NOMO-1 treated with dmso at 0.1 percent for 144 hours (cell line): ENCODE measurements around the gene PLEKHA1.

Experiments used
- DNase-seq: peaks from one replicate; lab custom pipeline; 2025; ENCODE audit not compliant: unreplicated experiment; lab: John Stamatoyannopoulos, UW

Gene PLEKHA1

DNA sequence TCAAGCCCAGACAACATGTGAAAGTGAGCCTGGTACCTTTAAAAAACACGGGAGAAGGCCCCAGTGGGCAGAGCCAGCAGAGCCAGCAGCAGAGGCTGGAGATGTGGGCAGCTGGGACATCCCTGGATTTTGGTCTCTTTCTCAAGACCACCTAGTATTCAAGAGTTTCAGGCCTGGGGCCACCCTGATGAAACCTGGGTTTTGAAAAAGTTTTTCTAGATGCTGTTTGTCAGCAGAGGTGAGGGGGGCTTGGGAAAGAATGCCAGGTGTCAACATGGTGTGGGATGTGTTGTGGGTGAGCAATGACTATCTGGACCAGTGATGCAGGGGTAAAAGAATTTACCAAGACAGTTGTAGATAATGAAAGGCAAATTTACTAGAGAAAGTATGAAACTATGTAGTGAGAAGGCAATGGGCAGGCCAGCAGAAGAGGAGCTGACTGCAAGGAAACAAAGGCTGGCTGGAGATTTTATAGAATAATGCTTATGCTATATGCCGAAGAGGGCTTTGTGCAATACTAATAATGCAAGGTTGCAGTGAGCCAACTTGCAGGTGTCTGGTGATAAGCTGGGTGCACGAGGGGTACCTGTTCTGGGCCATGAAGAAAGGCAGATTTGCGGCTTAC lies 28.1 kb upstream of the PLEKHA1 start:
- DNase-seq, result no peak

DNA sequence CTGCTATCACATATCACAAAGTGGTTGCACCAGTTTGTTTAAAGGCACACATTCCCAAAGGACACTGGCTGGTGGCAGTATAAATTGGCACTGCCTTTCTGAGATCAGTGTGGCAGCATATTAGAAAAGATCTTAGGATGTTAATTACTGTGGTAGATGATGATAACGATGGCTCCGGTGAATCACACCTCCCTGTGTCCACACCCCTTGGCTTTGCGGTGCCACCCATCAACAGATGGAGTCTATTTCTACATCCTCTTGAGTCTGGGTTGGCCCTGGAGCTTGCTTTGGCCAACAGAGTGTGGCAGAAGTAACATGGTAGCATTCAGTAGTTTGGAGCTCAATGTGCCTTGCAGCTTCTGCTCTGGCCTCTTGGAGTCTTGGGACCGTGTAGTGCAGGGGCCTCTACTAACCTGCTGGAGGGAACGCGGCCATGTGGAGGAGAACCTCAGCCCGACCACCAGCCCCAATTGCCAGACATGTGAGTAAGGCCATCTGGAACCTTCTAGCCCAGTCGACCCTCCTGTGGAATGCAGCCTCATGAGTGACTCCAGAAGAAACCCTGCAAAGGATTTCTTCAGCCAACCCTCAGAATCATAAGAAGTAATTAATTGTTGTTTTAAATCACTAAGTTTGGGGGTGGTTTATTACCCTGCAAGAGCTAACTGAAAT lies 27.2 kb upstream of the PLEKHA1 start:
- no peak for DNase-seq

DNA sequence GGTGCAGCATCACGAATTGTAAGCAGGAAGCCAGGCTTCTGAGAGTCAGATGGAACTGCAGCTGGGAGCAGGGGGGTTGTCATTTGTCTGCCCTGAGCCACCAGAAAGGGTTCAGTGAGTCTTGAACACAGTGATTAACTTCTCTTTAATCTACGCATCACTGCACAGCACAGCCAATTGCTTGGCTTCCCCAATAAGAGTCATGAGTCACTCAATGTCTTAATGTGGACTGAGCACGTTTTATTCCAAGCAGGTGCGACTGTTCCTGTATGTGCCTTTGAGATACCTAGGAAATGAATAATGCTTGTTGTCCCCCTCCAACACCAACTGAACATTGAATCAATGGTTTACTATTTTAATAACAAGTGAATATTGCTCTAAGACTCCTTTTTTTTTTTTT lies 26.0 kb upstream of the PLEKHA1 start:
- DNase-seq, result no peak

DNA sequence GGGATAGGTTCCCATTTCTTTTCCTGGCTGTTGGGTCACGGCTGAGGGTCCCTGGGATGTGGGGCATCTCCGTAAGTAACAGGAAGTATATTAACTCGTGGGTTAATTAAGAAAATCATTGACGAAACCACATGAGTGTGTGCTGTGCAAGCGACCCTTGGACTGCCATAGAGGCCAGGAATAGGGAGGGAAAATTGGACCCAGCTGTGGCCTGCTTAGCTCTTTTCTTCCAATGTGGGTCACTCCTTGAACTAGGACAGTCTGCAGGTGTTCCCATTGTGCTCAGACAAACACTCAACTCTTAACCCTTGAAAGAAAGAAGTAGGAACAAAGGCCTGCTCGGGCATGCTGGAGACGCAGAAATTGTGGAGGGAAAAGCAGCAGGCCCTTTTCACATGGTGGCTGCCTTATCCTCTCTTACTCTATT lies 25.6 kb upstream of the PLEKHA1 start:
- DNase-seq, result no peak

DNA sequence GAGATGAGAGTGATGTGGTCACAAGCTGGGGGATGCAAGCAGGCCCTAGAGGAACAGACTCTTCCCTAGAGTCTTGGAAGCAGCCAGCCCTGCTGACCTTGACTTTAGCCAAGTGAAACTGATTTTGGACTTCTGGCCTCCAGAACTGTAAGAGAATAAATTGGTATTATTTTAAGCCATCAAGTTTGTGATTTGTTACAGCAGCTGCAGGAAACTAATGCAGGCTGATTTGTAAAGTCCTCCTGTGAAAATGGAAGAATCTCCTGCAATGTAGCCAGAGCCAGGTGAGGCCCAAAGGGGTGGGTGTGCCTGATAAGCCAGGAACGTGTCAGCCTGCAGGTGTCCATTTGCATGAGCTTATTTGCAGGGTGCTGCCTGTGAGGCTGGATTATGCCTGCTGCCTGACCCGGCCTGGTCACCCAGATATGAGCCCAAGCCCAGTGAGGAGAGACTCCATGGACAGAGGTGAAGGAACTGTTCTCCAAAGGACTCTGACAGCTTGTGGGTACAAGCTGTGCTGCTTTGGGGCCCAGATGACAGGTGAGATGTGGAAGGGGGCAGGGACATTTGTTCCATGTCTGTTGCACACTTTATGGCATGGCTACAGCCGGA lies 24.6 kb upstream of the PLEKHA1 start:
- DNase-seq, result no peak

DNA sequence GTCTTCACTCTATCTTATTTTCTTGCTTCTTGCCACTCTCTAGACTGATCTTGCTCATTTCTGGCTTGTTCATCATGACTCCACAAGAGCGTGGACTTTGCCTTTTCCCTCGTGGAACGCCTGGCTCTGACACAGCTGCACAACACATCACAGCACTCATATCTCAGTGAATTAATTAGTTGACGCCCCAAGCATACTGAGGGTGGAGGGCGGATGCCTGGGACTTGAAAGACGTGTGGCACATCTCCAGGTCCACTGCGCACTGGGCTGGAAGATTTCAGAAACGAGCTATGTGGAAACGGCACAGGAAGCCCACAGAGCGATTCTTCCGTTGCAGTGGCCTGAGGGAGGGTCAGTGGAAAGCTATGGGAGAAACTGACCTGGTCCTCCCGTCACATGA lies 23.6 kb upstream of the PLEKHA1 start:
- DNase-seq, result no peak

DNA sequence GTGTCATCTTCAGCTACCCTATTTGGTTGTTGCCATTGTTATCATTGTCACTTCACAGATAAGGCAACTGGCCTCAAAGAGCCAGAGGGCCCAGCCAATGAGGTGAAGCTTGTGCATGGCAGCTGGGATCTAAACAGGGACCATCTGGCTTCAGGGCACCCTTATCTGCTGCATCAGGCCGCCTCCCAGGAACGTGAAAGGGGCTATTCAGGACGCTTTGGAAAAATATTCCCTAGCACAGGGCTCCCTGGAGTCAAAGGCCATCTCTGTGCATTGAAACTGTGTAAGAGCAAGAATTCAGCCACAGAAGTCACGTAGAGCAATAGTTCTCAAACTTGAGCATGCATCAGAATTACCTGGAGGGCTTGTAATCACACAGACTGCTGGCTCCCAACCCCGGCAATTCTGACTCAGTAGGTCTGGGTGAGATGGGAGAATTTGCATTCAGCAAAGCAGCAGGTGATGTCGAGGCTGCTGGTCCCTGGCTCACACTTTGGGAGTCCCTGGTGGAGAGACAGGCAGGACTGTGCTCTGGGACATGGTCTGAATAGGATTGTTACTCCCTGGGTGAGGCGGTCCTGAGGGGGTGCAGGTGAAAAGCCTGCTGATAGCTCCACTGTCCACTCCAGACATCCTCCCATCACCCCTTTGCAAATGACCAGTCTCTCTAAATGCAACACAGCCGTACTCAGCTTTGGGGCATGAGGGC lies 21.5 kb upstream of the PLEKHA1 start:
- no peak for DNase-seq

DNA sequence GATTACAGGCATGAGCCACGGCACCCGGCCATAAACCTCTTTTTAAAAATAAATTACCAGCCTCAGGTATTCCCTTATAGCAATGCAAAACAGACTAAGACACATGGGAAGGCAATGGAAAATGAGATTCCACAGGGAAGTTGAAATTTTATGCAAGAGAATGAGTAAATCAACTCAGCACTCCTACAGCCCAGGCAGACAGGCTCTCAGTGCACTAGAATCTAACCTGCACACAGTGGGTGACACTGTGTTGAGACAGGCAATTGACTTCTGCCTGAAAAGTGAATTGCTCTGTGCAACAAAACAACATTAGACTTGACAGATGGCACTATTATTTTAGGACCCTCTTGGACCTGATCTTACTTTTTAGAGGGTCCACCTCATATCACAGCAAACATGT lies 20.1 kb upstream of the PLEKHA1 start:
- DNase-seq, result no peak

DNA sequence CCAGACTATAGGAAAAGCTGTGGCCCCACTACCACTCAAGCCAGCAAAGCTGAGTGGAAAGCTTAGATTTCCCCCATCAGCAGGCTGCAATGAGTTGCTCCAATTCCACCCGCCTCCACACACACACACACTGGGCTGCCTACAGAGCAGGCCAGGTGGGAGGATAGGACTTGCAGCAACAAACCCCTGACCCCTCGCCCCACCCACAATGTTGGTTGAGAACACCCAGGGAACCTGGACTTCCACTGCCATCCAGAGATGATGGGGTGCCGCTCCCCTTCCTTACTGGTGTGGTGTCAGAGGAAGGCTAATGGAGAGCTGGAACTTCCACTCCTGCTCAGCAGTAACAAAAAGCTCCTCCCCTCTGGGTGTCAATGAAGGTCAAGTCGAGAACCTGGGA lies 16.8 kb upstream of the PLEKHA1 start:
- no peak for DNase-seq

DNA sequence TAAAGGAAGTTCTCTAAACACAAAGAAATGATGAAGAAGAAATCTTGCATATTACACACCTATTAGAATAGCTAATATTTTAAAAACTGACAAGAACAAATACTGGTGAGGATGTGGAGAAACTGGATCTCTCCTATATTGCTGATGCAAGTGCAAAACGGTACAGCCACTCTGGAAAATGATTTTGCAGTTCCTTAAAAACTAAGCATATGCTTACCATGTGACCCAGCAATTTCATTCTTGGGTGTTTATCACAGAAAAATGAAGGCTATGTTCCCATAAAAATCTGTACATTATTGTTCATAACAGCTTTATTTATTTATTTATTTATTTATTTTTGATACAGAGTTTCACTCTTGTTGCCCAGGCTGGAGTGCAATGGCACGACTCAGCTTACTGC lies 14.9 kb upstream of the PLEKHA1 start:
- DNase-seq, result no peak

DNA sequence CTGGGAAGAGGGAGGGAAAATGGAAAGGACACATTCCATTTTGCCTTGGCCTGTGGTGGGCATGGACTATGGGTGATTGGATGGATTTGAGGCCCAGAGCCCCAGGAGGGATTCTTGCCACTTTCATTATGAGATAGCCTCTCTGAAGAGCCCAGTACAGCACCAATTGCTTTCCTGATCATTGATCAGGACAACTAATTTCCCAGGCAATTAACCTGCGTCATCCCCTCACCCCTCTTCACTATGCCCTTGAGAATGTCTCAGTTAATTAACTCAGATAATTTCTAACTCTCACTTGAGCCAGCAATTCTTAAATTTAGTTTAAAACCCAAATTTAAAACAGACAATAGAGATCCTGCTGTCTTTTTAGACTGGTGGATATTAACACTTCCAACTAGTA lies 13.5 kb upstream of the PLEKHA1 start:
- DNase-seq, result no peak

DNA sequence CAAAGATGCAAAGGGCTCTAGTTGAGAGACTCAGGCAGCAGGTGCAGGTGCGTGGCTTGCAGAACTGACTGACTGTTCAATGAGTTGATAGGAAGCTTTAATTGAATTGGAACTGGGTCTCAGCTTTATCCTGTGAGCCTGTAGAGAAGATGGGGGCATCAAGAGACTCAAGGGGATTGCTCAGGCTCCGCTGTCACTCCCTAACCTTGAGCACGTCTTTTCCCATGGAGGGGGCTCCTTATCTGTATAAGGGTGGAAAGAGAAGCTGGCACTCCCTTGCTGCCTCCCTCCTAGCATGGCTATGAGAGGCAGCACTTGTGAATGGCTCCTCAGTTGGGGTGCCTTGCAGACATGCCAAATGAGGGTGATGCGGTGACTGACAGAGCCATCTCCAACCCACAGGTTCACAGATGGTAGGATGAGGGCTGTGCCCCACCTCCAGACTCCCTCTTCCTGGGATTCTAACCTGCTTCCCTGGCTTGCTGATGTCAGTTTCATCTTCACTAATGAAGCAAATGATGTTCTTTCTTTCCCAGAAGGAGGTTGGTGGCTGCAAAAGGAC lies 12.4 kb upstream of the PLEKHA1 start:
- no peak for DNase-seq

DNA sequence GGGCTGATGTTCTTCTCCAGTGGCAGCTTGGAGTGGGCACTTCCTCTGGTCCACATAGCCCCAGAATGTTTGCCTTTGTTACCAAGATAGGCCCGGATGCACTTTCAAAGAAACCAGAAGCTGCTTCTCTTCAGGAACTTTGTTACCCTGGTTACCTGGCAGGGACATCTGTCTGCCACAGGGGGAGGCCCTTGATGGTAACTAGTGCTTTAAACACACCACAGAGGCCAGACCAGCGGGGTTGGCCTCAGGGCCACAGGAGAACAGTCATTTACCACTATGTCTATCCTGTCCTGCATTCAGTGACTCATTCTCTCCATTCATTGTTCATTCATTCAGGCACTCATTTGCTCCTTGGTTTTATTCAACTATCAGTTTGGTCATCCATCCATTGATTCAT lies 11.9 kb upstream of the PLEKHA1 start:
- DNase-seq, result no peak

DNA sequence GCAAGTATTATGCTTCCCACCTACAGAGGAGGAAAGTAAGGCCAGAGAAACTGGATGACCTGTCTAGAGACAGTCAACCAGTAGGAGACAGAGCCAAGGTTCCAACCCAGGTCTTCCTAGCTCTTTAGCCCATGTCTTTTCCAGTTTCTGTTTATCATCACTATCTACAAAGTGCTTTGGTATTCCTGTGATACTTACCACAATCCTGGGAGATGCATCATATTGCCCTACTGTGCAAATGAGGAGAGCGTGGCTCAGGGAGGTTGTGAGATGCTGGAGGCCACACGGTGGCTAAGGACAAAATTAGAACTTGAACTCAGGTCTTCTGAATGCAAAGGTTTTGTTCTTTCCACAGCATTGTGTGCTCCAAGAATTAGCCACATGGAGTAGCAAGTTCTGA lies 11.2 kb upstream of the PLEKHA1 start:
- no peak for DNase-seq

DNA sequence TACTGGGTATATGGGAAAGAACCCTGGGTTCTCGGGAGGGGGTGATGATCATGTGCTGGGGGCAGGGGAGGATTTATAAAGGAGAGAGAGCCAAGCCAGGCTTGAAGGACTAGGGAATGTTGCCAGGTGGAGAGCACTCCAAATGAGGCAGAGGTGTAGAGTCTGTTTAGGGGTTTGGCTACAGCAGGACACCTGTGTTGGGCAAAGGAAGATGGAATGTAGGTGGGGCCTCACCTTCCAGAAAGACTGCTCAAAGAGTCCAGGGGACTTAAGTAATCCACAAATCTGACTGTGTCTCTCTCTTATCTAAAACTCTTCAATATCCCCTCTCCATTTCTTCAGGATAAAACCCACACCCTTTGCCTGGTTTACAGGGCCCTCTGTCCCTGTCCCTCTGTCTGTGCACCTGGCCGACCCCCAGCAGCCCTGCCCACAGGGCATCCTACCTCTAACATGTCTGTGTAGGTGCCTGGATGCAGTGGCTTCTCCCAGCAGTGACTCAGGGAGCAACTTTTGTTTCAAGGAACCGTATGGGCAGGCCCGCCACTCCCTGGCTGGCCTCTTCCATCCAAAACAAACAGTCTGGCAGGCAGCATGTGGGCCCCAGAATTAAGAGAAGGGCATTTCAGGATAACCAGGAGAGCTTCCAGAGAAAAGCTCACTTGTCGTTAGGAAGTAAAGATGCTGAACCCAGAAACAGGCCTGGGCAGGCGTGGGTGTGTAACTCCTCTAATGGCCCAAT lies 10.6 kb upstream of the PLEKHA1 start:
- DNase-seq, result no peak

DNA sequence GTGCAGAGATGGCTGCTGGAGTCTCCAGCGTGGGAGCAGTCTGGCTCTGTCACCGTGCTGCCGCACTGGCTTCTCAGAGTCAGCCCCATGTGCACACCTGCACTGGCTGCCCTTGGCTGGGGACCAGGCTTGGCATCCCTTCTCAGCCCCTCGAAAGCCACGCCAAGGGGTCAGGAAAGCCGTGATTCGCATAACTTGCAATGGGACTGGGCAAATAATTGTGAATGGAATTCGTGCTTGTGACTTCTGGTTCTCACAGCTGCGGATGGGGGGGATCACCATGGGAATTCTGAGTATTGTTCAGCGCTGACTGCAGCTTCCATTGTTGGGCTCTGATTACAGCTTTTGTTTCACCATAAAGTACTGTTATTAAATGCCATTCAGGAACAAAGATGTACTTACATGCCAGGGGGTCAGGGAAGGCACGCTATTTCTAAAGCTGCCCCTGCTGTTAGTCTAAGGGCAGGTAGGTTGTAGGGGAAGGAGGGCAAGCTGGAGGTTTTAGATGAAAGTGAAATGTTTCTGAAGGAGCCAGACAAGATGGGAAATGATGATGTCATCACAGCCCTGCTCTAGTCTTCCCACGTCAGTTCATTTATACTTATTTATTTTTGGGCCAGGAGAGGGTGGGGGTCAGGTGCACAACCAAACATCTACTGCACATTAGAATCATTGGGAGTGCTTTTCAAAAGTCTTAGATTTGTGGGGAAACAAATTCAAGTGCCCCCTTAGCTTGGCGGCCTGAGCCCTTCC lies 5.8 kb upstream of the PLEKHA1 start:
- DNase-seq, result no peak

DNA sequence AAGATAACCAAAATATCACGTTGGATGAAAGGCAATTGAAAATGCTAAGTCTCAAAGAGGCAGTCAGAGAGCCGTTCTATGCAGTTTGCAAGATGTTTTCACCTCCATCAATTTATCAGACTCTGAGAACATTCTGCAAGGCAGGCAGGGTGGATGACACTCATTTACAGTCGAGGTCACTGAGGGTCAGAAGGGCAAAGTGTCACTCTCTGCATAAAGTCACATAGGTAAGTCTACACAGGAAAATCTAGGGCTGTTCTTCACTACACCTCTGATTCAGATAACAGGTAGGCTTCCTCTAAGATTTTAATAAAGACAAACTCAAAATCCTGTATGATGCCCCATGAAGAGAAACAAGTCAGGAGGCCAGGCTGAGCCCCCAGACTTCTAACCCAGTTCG lies 1.4 kb upstream of the PLEKHA1 start:
- DNase-seq, result no peak

DNA sequence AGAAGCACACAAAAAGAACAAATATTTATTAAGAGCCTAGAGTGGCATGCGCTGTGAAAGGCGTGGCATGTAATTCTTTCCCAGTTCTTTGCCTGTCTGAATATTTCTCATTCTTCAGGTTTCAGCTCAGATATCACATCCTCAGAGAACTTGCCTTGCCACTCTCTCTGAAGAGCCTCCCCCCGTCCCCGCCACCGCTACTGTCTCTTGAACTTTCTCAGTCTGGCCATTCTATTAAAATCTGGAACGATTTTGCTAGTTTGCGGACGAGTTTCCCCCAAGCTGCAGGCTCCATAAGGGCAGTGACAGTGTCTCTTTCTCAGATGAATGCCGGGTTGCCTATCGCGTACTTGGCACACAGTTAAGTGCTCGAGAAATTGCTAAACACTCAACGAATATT lies 787 bp upstream of the PLEKHA1 start:
- DNase-seq, result no peak

DNA sequence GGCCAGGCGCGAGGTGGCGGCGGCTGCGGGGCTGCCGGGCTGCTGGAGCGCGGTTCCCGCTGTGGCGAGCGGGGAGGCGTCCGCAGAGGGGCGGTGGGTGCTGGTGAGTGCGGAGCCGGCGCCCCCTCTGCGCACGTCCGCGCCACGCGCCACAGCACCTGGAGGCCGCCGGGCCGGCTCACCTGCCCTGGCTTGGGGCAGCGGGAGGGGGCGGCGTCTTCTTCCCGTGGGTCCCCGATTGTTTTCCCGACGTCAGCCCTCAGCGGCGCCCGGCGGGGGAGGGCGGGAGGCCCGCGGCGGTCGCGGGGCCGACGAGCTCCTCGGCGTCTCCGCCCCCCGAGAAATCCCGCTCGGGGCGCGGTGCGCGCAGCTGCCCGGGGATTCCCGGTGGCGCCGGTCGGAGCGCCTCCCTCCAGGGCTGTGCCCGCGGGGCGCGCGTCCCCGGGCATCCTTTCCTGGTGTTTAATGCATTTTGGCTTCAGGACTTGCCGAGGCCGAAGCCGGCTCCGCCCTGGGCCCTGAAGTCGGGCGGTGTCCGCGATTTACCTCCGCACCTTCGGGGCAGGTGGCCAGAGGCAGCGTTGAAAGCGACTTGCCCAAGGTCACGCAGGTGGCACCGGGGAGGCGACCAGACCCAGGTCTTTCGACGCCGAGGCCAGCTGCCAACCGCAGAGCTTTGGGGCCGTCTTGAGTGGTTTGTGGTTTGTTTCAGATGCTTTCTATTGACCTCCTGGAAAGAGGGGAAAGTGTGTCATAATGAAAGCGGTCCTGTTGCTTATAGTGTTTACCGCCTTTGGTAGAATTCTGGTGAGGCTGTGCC lies 561 bp downstream of the PLEKHA1 start:
- no peak for DNase-seq
